Measurements from ENCODE around the gene PKD2. TPM values are rescaled to one million over a fixed set of nuclear protein-coding genes. Genes with fewer than 3 reads are reported as not detected.

The PKD2 gene
- total RNA-seq, 1 experiment from 2014 or later, result 21.4 TPM

GRCh38 chr4:87985097-87985886 lies 22.1 kb upstream of the PKD2 start:
- no peak overlapping the region for H3K27ac Mint-ChIP-seq
- peak; percentile 100 for ATAC-seq
- CTCF ChIA-PET, result interaction anchor here (0.5 to 2.9 kb wide), 19 partner anchors 8 to 632 kb away, joined by 3 to 40 read pairs (median 4); partner anchors contain the start of gene SPP1
- DNase-seq (ENCODE audit: low spot score), result peak; percentile 74
- no peak for TF ChIP-seq ELF4 (CRISPR knock-in tag; IDR thresholded peaks at IDR 0.05; ENCODE audit: low read depth)
- no peak for TF ChIP-seq NFE2L1 (CRISPR knock-in tag; IDR thresholded peaks at IDR 0.05)
- TF ChIP-seq, protein P1, sequence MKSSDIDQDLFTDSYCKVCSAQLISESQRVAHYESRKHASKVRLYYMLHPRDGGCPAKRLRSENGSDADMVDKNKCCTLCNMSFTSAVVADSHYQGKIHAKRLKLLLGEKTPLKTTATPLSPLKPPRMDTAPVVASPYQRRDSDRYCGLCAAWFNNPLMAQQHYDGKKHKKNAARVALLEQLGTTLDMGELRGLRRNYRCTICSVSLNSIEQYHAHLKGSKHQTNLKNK (CRISPR knock-in tag; IDR thresholded peaks at IDR 0.05), result no peak
- TF ChIP-seq GRHL2 (CRISPR knock-in tag; IDR thresholded peaks at IDR 0.05; ENCODE audit: insufficient replicate concordance, severe bottlenecking), result no peak
- 0 out of 2 replicates have a peak, but pooled peaks have one; percentile 32 for TF ChIP-seq CTCF (IDR thresholded peaks at IDR 0.05)
- no peak for TF ChIP-seq RELA (CRISPR knock-in tag; IDR thresholded peaks at IDR 0.05; ENCODE audit: borderline replicate concordance)
- H3K27me3 Mint-ChIP-seq (ENCODE audit: low read depth), result no peaks in the 10 kb centered on the region
- H3K36me3 Mint-ChIP-seq, result peaks cover 7% of the 10 kb centered on the region; the same call in 1 of the 2 replicates
- peaks cover 4% of the 10 kb centered on the region for H3K4me1 Mint-ChIP-seq
- no peaks in the 10 kb centered on the region for H3K9me3 Mint-ChIP-seq
- H3K4me3 Mint-ChIP-seq, result no peak overlapping the region
- POLR2A ChIA-PET, result interaction anchor here (0.5 kb wide), 1 partner anchor 10 kb away, joined by 3 read pairs; no protein-coding TSS in a partner anchor

DNA sequence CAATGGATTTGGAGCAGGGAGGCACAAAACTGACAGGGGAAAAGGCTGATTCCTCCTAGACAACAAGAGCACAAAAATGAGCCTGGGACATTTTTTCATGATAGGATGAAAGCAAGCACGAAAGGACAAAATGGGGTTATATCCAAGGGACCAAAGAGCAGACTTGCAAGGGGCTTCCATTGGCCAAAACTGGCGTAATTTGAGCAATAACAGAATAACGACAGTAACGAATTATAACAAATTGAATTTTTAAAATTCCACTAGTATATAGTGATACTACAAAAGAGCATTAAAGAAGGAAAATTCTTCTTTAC lies 21.6 kb upstream of the PKD2 start:
- Mint-ChIP-seq H3K36me3 (peaks cover 7% of the 10 kb centered on the region; the same call in 1 of the 2 replicates), H3K4me3 (no peak overlapping the region), H3K27me3 (ENCODE audit: low read depth) (no peaks in the 10 kb centered on the region), H3K27ac (no peak overlapping the region), H3K9me3 (no peaks in the 10 kb centered on the region), H3K4me1 (peaks cover 4% of the 10 kb centered on the region)
- no peak for DNase-seq (ENCODE audit: low spot score)
- POLR2A ChIA-PET, result no interaction called here
- TF ChIP-seq, protein P2, sequence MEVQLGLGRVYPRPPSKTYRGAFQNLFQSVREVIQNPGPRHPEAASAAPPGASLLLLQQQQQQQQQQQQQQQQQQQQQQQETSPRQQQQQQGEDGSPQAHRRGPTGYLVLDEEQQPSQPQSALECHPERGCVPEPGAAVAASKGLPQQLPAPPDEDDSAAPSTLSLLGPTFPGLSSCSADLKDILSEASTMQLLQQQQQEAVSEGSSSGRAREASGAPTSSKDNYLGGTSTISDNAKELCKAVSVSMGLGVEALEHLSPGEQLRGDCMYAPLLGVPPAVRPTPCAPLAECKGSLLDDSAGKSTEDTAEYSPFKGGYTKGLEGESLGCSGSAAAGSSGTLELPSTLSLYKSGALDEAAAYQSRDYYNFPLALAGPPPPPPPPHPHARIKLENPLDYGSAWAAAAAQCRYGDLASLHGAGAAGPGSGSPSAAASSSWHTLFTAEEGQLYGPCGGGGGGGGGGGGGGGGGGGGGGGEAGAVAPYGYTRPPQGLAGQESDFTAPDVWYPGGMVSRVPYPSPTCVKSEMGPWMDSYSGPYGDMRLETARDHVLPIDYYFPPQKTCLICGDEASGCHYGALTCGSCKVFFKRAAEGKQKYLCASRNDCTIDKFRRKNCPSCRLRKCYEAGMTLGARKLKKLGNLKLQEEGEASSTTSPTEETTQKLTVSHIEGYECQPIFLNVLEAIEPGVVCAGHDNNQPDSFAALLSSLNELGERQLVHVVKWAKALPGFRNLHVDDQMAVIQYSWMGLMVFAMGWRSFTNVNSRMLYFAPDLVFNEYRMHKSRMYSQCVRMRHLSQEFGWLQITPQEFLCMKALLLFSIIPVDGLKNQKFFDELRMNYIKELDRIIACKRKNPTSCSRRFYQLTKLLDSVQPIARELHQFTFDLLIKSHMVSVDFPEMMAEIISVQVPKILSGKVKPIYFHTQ (CRISPR knock-in tag; IDR thresholded peaks at IDR 0.05), result no peak
- no peak for TF ChIP-seq CDX4 (CRISPR knock-in tag; IDR thresholded peaks at IDR 0.05; ENCODE audit: borderline replicate concordance)
- TF ChIP-seq, protein P3, sequence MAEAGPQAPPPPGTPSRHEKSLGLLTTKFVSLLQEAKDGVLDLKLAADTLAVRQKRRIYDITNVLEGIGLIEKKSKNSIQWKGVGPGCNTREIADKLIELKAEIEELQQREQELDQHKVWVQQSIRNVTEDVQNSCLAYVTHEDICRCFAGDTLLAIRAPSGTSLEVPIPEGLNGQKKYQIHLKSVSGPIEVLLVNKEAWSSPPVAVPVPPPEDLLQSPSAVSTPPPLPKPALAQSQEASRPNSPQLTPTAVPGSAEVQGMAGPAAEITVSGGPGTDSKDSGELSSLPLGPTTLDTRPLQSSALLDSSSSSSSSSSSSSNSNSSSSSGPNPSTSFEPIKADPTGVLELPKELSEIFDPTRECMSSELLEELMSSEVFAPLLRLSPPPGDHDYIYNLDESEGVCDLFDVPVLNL (CRISPR knock-in tag; IDR thresholded peaks at IDR 0.05; ENCODE audit: borderline replicate concordance, low read depth), result no peak
- no peak for TF ChIP-seq NR2C2 (CRISPR knock-in tag; IDR thresholded peaks at IDR 0.05)
- CTCF ChIA-PET, result interaction anchor here (1.0 to 2.9 kb wide), 15 partner anchors 9 to 633 kb away, joined by 3 to 40 read pairs (median 5); partner anchors contain the start of gene SPP1
- no peak for ATAC-seq

DNA sequence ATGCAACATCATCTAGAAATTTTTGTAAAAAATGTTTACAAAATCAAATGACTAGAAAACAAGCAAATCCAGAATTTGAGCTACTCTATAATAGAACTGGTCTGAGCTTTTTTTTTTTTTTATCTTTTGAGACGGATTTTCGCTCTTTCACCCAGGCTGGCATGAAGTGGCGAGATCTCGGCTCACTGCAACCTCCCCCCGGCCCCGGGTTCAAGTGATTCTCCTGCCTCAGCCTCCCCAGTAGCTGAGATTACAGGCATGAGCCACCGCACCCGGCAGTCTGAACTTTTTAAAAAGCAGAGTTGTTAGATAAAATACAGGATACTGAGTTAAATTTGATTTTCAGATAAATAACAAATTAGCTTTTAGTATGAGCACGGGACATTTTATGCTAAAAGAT lies 20.9 kb upstream of the PKD2 start:
- DNase-seq (ENCODE audit: low spot score), result no peak
- ChIA-PET CTCF (interaction anchor here (1.4 to 2.9 kb wide), 5 partner anchors 12 to 137 kb away, joined by 4 to 40 read pairs (median 7); partner anchors contain the start of gene SPP1), POLR2A (no interaction called here)
- no peaks in the 10 kb centered on the region for H3K9me3 Mint-ChIP-seq
- no peaks in the 10 kb centered on the region for H3K27me3 Mint-ChIP-seq (ENCODE audit: low read depth)
- H3K4me3 Mint-ChIP-seq, result no peak overlapping the region
- H3K36me3 Mint-ChIP-seq, result peaks cover 2% of the 10 kb centered on the region; the same call in 1 of the 2 replicates
- H3K4me1 Mint-ChIP-seq, result peaks cover 4% of the 10 kb centered on the region
- no peak for ATAC-seq
- H3K27ac Mint-ChIP-seq, result no peak overlapping the region
- TF ChIP-seq, protein P4, sequence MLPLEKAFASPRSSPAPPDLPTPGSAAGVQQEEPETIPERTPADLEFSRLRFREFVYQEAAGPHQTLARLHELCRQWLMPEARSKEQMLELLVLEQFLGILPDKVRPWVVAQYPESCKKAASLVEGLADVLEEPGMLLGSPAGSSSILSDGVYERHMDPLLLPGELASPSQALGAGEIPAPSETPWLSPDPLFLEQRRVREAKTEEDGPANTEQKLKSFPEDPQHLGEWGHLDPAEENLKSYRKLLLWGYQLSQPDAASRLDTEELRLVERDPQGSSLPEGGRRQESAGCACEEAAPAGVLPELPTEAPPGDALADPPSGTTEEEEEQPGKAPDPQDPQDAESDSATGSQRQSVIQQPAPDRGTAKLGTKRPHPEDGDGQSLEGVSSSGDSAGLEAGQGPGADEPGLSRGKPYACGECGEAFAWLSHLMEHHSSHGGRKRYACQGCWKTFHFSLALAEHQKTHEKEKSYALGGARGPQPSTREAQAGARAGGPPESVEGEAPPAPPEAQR (CRISPR knock-in tag; IDR thresholded peaks at IDR 0.05), result no peak
- no peak for TF ChIP-seq HMGA2 (CRISPR knock-in tag; IDR thresholded peaks at IDR 0.05)
- TF ChIP-seq ERG (CRISPR knock-in tag; IDR thresholded peaks at IDR 0.05), result no peak
- TF ChIP-seq SMAD3 (CRISPR knock-in tag; IDR thresholded peaks at IDR 0.05; ENCODE audit: borderline replicate concordance), result no peak
- TF ChIP-seq ZNF232 (CRISPR knock-in tag; IDR thresholded peaks at IDR 0.05), result no peak
- TF ChIP-seq GRHL2 (CRISPR knock-in tag; IDR thresholded peaks at IDR 0.05; ENCODE audit: insufficient replicate concordance, severe bottlenecking), result no peak
- no peak for TF ChIP-seq FOXK1 (CRISPR knock-in tag; IDR thresholded peaks at IDR 0.05)
- TF ChIP-seq ELF4 (CRISPR knock-in tag; IDR thresholded peaks at IDR 0.05; ENCODE audit: low read depth), result no peak
- no peak for TF ChIP-seq CBFB (CRISPR knock-in tag; IDR thresholded peaks at IDR 0.05; ENCODE audit: low read depth)
- TF ChIP-seq PRRX2 (CRISPR knock-in tag; IDR thresholded peaks at IDR 0.05), result no peak
